Activated CD8-positive, alpha-beta T cell treated with anti-CD3 and anti-CD28 coated beads, Interleukin-2, amount 10 ng/mL, durations not matched to agents 7 days and 5 days (primary cell): Measurements from ENCODE around the gene RTRAF. TPM values are rescaled to one million over a fixed set of nuclear protein-coding genes. Genes with fewer than 3 reads are reported as not detected.

Source experiments
- ATAC-seq: fragments of 150-1000 bp; cut with Tn5 transposase; one replicate; pipeline ENCODE4 v1.10.0; 2021; ENCODE audit warnings: moderate library complexity
- CTCF ChIA-PET: fragments of 350-600 bp; sonication (Branson Sonifier 250); formaldehyde crosslinking; loops from one replicate; lab custom pipeline; 2021; ENCODE audit warnings: antibody characterized with exemption; lab: Charles Lee
- POLR2A ChIA-PET: fragments of 350-600 bp; sonication (Branson Sonifier 250); formaldehyde crosslinking; loops from one replicate; lab custom pipeline; 2021; ENCODE audit warnings: antibody characterized with exemption; lab: Charles Lee
- DNase-seq: peaks from one replicate; pipeline ENCODE4 v3.0.0-alpha.2; 2020
- H3K27ac Mint-ChIP-seq: one replicate; pipeline ENCODE4 v1.8.0; 2021; ENCODE audit warnings: mild to moderate bottlenecking, mixed read lengths
- H3K27me3 Mint-ChIP-seq: one replicate; pipeline ENCODE4 v1.8.0; 2021; ENCODE audit warnings: low read depth, mixed read lengths
- H3K36me3 Mint-ChIP-seq: one replicate; pipeline ENCODE4 v1.8.0; 2021; ENCODE audit warnings: low read depth, mixed read lengths
- H3K4me1 Mint-ChIP-seq: one replicate; pipeline ENCODE4 v1.8.0; 2021; ENCODE audit warnings: low read depth, mixed read lengths
- H3K4me3 Mint-ChIP-seq: one replicate; pipeline ENCODE4 v1.8.0; 2021; ENCODE audit warnings: mild to moderate bottlenecking, mixed read lengths
- H3K9me3 Mint-ChIP-seq: one replicate; pipeline ENCODE4 v1.8.0; 2022; ENCODE audit warnings: mixed read lengths; ENCODE audit not compliant: insufficient read depth
- total RNA-seq, 2 experiments: library from RNA; stranded (reverse); gene quantifications; one replicate each; pipeline ENCODE4 v1.2.3, GENCODE V29; 2021

Gene RTRAF
- total RNA-seq, 2 experiments from 2014 or later: 201 to 206 TPM

DNA sequence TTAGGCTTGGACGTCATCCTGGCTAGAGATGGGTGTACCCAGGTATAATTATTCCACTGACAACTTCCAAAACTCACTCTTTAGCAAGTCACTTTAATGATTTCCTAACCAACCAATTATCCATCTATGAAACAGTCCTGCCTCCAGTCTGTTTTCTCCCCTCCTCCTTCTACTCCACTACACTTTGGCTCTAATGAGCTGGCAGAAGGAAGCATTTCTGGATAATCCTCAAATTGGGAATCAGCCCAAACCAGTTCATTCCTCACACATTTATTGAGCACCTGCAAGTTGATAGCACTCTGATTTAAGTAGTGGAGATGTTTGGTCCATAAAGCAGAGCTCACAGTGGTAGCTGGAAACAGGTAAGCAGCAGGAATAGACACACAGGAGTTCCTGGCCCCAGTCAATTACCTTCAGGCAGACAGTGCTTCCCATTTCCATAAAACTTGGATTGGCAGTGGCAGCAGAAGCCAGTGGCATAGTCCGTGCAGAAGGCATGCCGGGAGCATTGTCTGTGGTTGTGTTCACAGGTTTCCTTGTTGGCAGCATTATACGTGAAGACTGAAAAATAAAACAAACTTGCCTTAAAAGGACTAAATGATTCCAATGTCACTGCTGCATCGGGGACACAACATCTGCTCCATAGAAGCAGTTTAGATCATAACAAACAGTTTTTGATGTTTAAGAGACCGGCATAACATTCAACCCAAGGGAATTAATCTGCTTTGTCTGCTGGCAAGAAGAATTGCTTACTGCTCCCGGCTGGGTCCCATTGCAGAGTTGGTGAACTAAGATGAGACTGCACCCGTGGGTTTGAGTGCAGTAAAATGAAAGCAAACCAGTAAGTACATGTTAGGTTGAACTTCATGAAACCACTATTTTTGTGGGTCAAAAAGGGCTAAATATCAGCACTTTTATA, 53.3 kb downstream of the RTRAF start:
- CTCF ChIA-PET: interaction anchor here (0.9 to 1.2 kb wide), 3 partner anchors 19 to 207 kb away, joined by 3 to 5 read pairs (median 3); no protein-coding TSS in a partner anchor
- Mint-ChIP-seq H3K4me3 (no peak overlapping the region), H3K27ac (no peak overlapping the region), H3K9me3 (no peaks in the 10 kb centered on the region), H3K4me1 (no peaks in the 10 kb centered on the region), H3K27me3 (peaks cover 8% of the 10 kb centered on the region), H3K36me3 (no peaks in the 10 kb centered on the region)
- POLR2A ChIA-PET: no interaction called here
- ATAC-seq (no peak), DNase-seq (no peak)

DNA sequence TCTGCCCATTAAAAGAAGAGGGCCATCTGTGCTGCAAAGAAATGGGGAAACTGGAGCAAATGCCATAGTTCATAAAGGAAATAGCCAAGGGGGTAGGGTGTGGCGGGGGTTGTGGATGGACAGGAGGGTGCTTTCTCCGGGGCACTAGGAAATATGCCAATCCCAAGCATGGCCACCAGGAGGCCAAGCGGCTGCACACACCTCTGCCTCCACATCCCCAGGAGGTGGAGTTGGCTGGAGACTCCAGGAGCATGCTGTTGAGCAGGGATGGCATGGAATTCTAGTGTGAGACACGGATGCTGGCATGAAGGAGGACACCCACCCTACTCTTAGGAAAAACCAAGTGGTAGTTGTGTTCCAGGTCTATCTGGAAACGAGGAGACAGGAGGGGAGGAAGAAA, 54.3 kb downstream of the RTRAF start:
- H3K9me3 Mint-ChIP-seq: no peaks in the 10 kb centered on the region
- no peak overlapping the region for H3K4me3 Mint-ChIP-seq
- H3K27ac Mint-ChIP-seq: no peak overlapping the region
- H3K36me3 Mint-ChIP-seq: no peaks in the 10 kb centered on the region
- peaks cover 3% of the 10 kb centered on the region for H3K27me3 Mint-ChIP-seq
- CTCF ChIA-PET: interaction anchor here (0.9 to 1.2 kb wide), 3 partner anchors 18 to 206 kb away, joined by 3 to 5 read pairs (median 3); no protein-coding TSS in a partner anchor
- no peaks in the 10 kb centered on the region for H3K4me1 Mint-ChIP-seq
- DNase-seq: no peak
- peak; percentile 61 for ATAC-seq
- POLR2A ChIA-PET: no interaction called here

DNA sequence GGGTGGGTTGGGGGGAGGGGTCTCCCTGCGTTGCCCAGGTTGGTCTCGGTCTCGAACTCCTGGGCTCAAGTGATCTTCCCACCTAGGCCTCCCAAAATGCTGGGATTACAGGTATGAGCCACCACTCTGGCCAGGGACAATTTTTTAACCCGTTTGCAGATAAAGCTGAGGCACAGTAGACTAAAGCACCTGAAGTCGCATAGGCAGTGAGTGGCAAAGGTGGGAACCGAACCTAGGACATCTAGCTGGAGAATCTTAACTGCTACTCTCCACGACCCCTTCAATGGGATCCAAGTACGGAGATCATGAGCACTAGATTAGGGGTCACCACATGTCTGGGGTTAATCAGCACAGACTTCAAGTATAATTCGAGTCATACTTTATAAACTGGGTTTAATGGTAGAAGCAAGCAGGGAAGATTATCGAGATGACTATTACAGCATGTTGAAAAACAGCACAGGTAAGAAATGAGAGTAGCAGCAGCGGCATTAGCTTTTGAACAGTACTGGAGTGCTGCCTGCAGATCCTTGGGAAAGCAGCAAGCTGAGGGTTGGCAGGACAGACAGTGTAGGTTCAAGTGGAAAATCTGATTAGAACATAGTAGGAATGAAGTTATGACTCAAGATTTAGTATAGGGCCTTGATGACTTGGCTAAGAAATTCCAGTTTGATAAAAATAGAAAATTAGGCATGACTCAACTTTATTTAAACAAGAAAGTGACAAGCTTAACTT, 55.6 kb downstream of the RTRAF start:
- Mint-ChIP-seq H3K4me1 (no peaks in the 10 kb centered on the region), H3K27ac (no peak overlapping the region), H3K9me3 (no peaks in the 10 kb centered on the region), H3K4me3 (no peak overlapping the region), H3K36me3 (no peaks in the 10 kb centered on the region), H3K27me3 (peaks cover 3% of the 10 kb centered on the region)
- DNase-seq (no peak), ATAC-seq (no peak)
- POLR2A ChIA-PET: interaction anchor here (0.6 kb wide), 1 partner anchor 17 kb away, joined by 3 read pairs; no protein-coding TSS in a partner anchor
- CTCF ChIA-PET: interaction anchor here (1.1 kb wide), 1 partner anchor 49 kb away, joined by 4 read pairs; no protein-coding TSS in a partner anchor

DNA sequence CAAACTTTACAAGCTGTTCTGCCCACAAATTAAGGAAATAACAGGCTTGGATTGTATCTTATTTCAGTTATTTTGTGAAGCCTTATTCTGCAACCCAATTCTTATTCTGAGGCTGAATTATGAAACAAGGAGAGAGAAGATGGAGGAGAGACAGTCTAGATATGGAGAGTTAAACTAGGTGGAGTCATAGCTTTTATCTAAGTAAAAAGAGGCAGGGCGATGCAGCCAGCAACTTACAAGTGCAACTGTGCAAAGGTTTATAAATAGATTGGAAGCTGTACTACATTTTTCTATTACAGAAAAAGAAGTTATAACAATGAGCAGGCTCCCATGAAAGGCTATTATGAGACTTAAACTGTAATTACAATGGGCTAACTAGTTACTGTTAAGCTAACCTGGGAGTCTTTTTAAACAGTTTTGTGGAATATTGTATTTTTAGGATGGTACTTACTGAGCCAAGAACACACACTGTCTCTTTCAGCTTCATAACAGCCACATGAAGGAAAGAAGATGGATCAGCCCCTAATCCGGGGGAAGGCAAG, 57.1 kb downstream of the RTRAF start:
- Mint-ChIP-seq H3K27me3 (peaks cover 3% of the 10 kb centered on the region), H3K4me1 (no peaks in the 10 kb centered on the region), H3K27ac (no peak overlapping the region), H3K36me3 (no peaks in the 10 kb centered on the region), H3K9me3 (no peaks in the 10 kb centered on the region), H3K4me3 (no peak overlapping the region)
- ATAC-seq: no peak
- ChIA-PET CTCF (interaction anchor here (1.0 to 1.2 kb wide), 2 partner anchors 17 to 26 kb away, joined by 3 to 4 read pairs; no protein-coding TSS in a partner anchor), POLR2A (no interaction called here)
- no peak for DNase-seq

DNA sequence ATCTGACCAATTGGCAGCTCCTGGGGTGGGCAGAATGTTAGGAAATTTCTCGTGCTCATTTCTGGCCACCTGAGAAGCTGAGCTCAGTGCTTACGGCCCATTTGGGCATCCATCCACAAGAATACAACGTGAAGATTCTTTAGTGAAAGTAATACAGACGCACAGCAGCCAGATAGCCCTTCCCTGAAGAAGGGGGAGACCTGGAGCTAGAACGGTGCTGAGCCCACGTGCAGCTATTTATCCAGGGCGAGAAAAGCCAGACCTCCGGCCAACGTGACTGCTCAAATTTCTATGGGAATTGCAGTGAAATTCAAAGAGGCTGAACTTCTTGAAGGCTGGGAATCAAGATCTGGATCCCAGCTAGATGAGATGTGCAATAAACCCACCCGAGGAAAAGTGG, 58.8 kb downstream of the RTRAF start:
- H3K27ac Mint-ChIP-seq: no peak overlapping the region
- no peaks in the 10 kb centered on the region for H3K9me3 Mint-ChIP-seq
- H3K36me3 Mint-ChIP-seq: no peaks in the 10 kb centered on the region
- no peaks in the 10 kb centered on the region for H3K4me1 Mint-ChIP-seq
- H3K4me3 Mint-ChIP-seq: no peak overlapping the region
- POLR2A ChIA-PET: no interaction called here
- no peak for DNase-seq
- no peak for ATAC-seq
- CTCF ChIA-PET: no interaction called here
- H3K27me3 Mint-ChIP-seq: peaks cover 2% of the 10 kb centered on the region

DNA sequence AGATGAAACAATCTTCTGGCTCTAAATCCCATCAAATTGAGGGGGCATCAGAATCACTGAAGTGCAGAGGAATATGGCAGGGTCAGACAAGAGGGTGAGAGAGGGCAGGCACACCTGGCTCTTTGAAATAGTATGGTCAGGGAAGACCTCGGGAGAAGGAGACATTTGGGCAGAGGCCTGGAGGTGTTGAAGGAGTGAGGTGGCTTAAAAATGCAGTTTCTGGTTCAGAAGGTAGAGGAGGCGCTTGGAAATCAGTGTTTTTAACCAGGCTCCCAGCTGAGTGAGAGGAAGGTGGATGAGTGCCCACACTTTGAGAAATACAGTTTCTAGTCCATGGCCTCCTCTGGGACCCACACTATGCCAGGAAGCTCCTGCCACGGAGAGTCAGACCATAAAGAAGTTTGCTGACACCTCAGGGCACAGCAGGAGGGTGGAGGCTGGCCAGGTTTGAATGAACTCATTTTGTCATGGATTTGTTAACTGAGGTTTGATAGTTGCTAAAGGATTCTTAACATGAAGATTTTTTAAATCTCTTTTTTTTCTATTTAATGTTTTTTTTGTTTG, 59.4 kb downstream of the RTRAF start:
- ATAC-seq (no peak), DNase-seq (no peak)
- H3K9me3 Mint-ChIP-seq: no peaks in the 10 kb centered on the region
- H3K4me1 Mint-ChIP-seq: no peaks in the 10 kb centered on the region
- no peak overlapping the region for H3K27ac Mint-ChIP-seq
- CTCF ChIA-PET: no interaction called here
- H3K4me3 Mint-ChIP-seq: no peak overlapping the region
- POLR2A ChIA-PET: no interaction called here
- no peaks in the 10 kb centered on the region for H3K36me3 Mint-ChIP-seq
- no peaks in the 10 kb centered on the region for H3K27me3 Mint-ChIP-seq

DNA sequence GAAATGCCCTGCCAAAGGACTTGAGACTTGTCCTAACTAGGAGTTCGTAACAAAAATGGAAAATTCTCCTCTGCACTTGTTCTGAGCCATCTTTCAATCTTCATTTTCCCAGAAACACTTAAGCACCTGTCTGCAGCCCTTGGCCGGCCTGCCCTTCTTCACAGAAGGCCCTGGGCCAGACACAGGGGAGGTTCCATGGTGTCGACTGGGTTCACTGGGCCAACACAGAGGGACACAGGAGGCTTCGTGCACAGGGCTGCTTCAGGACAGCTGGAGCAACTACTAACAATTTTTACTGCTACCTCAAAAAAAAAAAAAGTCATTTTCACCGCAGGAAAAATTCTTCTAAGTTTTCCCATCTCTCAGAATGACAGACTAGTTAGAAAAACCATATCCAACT, 59.9 kb downstream of the RTRAF start:
- no peaks in the 10 kb centered on the region for H3K4me1 Mint-ChIP-seq
- no peak for ATAC-seq
- H3K27me3 Mint-ChIP-seq: peaks cover 3% of the 10 kb centered on the region
- H3K9me3 Mint-ChIP-seq: no peaks in the 10 kb centered on the region
- H3K36me3 Mint-ChIP-seq: no peaks in the 10 kb centered on the region
- H3K27ac Mint-ChIP-seq: no peak overlapping the region
- POLR2A ChIA-PET: no interaction called here
- CTCF ChIA-PET: no interaction called here
- DNase-seq: no peak
- no peak overlapping the region for H3K4me3 Mint-ChIP-seq

DNA sequence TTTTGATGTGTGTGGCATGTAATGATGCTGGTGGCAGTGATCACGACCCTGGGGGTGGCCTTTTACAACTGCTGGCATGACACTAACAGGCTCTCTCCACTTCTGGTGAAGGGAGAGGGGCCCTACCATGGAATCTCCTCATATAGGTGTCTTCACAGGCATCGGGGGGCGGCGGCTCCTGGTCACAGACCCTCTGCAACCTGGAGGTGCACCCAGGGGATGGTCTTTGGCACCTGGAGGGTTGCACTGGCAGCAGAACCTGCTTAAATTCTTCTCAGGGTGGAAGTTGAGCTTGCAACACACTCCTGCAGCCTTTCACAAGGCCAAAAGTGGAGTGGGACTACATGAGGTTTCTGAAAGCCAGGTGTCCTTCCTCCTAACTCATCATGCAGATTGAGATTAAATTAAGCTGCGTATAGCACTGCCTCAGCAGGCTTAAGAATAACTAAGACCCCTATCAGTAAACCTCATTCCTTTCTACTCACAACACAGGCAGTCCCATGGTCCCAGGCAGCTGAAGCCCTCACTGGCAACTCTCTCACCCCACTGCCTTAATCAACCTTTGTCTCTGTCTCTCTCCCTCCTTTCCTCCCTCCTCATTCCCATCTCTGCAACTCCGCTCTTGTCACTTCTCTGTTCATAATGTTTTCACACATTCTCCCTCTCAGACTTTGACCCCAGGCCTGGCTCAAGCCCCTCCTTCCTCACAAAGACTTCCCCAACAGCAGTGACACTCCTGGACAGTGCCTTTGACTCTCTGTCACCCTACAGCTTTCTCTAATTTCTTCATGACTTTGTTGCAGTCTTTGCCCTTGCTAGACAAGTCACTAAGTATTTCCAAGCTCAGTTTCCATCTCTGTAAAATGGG, 60.6 kb downstream of the RTRAF start:
- ChIA-PET POLR2A (no interaction called here), CTCF (interaction anchor here (1.3 kb wide), 1 partner anchor 54 kb away, joined by 3 read pairs; no protein-coding TSS in a partner anchor)
- DNase-seq (no peak), ATAC-seq (no peak)
- H3K9me3 Mint-ChIP-seq: no peaks in the 10 kb centered on the region
- H3K27ac Mint-ChIP-seq: no peak overlapping the region
- no peaks in the 10 kb centered on the region for H3K4me1 Mint-ChIP-seq
- peaks cover 6% of the 10 kb centered on the region for H3K27me3 Mint-ChIP-seq
- H3K4me3 Mint-ChIP-seq: no peak overlapping the region
- H3K36me3 Mint-ChIP-seq: no peaks in the 10 kb centered on the region

DNA sequence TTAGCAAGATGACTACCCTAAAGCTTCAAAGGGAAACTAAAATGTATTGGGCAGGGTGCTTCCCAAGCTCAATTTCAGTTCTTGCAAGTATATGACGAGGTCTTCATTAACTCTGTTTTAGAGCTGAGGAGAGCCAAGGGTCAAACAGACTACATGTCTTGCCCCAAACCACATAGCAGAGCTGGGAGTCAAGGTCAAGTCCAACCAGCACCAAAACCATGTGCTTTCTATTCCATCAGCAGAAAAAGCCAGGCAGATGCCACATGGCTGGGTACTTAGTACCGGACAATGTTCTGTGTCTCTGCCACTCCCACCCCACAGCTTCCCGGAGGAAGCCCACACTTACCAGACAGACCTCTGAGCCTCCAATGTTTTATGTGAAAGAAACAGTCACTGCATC, 61.9 kb downstream of the RTRAF start:
- no peak overlapping the region for H3K27ac Mint-ChIP-seq
- H3K27me3 Mint-ChIP-seq: peaks cover 15% of the 10 kb centered on the region
- ChIA-PET POLR2A (no interaction called here), CTCF (interaction anchor here (1.0 to 1.3 kb wide), 2 partner anchors 11 to 55 kb away, joined by 3 to 6 read pairs; no protein-coding TSS in a partner anchor)
- DNase-seq (no peak), ATAC-seq (no peak)
- H3K4me3 Mint-ChIP-seq: no peak overlapping the region
- no peaks in the 10 kb centered on the region for H3K36me3 Mint-ChIP-seq
- no peaks in the 10 kb centered on the region for H3K9me3 Mint-ChIP-seq
- H3K4me1 Mint-ChIP-seq: no peaks in the 10 kb centered on the region

DNA sequence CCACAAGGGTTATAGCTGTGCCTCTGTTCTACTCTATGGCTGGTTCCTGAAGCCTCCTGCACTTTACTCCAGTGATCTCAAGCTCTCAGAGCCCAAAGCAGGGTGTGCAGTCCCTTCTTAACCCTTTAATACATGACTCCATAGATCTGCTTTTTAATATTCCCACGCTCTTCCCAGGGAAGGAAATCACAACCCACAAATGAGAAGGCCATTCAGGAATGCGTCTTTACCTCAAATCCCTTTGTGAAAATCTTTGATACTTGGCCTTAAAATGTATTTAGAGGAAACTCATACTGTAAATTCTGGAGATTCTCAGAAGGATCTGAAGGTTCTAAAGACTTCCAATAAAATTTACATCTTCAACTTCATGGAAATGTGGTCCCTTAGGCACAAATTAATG, 62.5 kb downstream of the RTRAF start:
- H3K9me3 Mint-ChIP-seq: no peaks in the 10 kb centered on the region
- no peak overlapping the region for H3K27ac Mint-ChIP-seq
- POLR2A ChIA-PET: no interaction called here
- peaks cover 15% of the 10 kb centered on the region for H3K27me3 Mint-ChIP-seq
- CTCF ChIA-PET: no interaction called here
- DNase-seq (no peak), ATAC-seq (no peak)
- H3K4me3 Mint-ChIP-seq: no peak overlapping the region
- no peaks in the 10 kb centered on the region for H3K4me1 Mint-ChIP-seq
- H3K36me3 Mint-ChIP-seq: no peaks in the 10 kb centered on the region
